Activated T-helper 1 cell treated with anti-CD3 and anti-CD28 coated beads, Interleukin-12 subunit alpha, Interleukin-12 subunit beta, Interleukin-2, Interleukin-4 antibody, amounts not matched to agents 30 ng/mL and 10 ng/mL and 1 ng/mL, durations not matched to agents 14 hours and 24 hours and 36 hours (primary cell): Measurements from ENCODE around the gene ISCA1. TPM values are rescaled to one million over a fixed set of nuclear protein-coding genes. Genes with fewer than 3 reads are reported as not detected.
"Not testable (repeated sequence)": the region's sequence is repeated elsewhere in the genome, so short reads cannot be mapped to it uniquely, and the experiment has no call there.

ENCODE experiments used
- DNase-seq: peaks from one replicate; pipeline ENCODE4 v3.0.0; 2021; ENCODE audit warnings: low spot score
- H3K27ac Mint-ChIP-seq: one replicate; pipeline ENCODE4 v1.8.0; 2021; ENCODE audit warnings: mild to moderate bottlenecking, mixed read lengths
- H3K27me3 Mint-ChIP-seq: one replicate; pipeline ENCODE4 v1.8.0; 2022; ENCODE audit warnings: mild to moderate bottlenecking, moderate library complexity, mixed read lengths; ENCODE audit not compliant: insufficient read depth
- H3K36me3 Mint-ChIP-seq: one replicate; pipeline ENCODE4 v1.8.0; 2021; ENCODE audit warnings: low read depth, mixed read lengths
- H3K4me1 Mint-ChIP-seq: one replicate; pipeline ENCODE4 v1.8.0; 2021; ENCODE audit warnings: low read depth, mixed read lengths
- H3K4me3 Mint-ChIP-seq: one replicate; pipeline ENCODE4 v1.8.0; 2021; ENCODE audit warnings: mild to moderate bottlenecking, moderate library complexity, mixed read lengths
- H3K9me3 Mint-ChIP-seq: one replicate; pipeline ENCODE4 v1.8.0; 2021; ENCODE audit warnings: mixed read lengths
- intact Hi-C: fragments of 100-400 bp; cut with micrococcal nuclease; formaldehyde crosslinking; loops from one replicate; pipeline ENCODE4 v1.15.1; 2024
- total RNA-seq: library from RNA; stranded (reverse); gene quantifications from 2 replicates; pipeline ENCODE4 v1.2.3, GENCODE V29; 2022

Gene ISCA1
- total RNA-seq, 1 donor from 2014 or later = 30.3 TPM

- no peaks in the 10 kb centered on the region for H3K27me3 Mint-ChIP-seq
- H3K9me3 Mint-ChIP-seq = no peaks in the 10 kb centered on the region
- H3K27ac Mint-ChIP-seq = no peak overlapping the region
- DNase-seq = no peak
- peaks cover 64% of the 10 kb centered on the region for H3K36me3 Mint-ChIP-seq
- peaks cover 35% of the 10 kb centered on the region for H3K4me1 Mint-ChIP-seq
- H3K4me3 Mint-ChIP-seq = no peak overlapping the region
- intact Hi-C loops = loop anchor here (2.0 to 5.0 kb wide), 3 partner anchors 15 to 48 kb away; partner anchors contain the start of gene TUT7
Observed at GRCh38 chr9:86304236-86304730, 21.9 kb upstream of the ISCA1 start.

- H3K36me3 Mint-ChIP-seq = peaks cover 68% of the 10 kb centered on the region
- H3K27me3 Mint-ChIP-seq = no peaks in the 10 kb centered on the region
- H3K9me3 Mint-ChIP-seq = no peaks in the 10 kb centered on the region
- DNase-seq = peak; percentile 43
- H3K27ac Mint-ChIP-seq = peak overlapping the region; percentile 71
- intact Hi-C loops = loop anchor here (5.0 kb wide), 2 partner anchors 34 to 49 kb away; partner anchors contain the start of gene TUT7
- H3K4me1 Mint-ChIP-seq = peaks cover 39% of the 10 kb centered on the region
- H3K4me3 Mint-ChIP-seq = peak overlapping the region; percentile 19
Observed at GRCh38 chr9:86303316-86303975, 21.1 kb upstream of the ISCA1 start.

GRCh38 chr9:86301686-86302085 lies 19.3 kb upstream of the ISCA1 start:
- H3K4me3 Mint-ChIP-seq = no peak overlapping the region
- intact Hi-C loops = loop anchor here (5.0 kb wide), 2 partner anchors 36 to 51 kb away; partner anchors contain the start of gene TUT7
- no peak for DNase-seq
- no peaks in the 10 kb centered on the region for H3K9me3 Mint-ChIP-seq
- H3K27me3 Mint-ChIP-seq = no peaks in the 10 kb centered on the region
- H3K27ac Mint-ChIP-seq = no peak overlapping the region
- H3K36me3 Mint-ChIP-seq = peaks cover 72% of the 10 kb centered on the region
- peaks cover 48% of the 10 kb centered on the region for H3K4me1 Mint-ChIP-seq

GRCh38 chr9:86300701-86301100 lies 18.4 kb upstream of the ISCA1 start:
- Mint-ChIP-seq H3K4me3 (no peak overlapping the region), H3K27ac (peak overlapping the region; percentile 12), H3K27me3 (no peaks in the 10 kb centered on the region), H3K9me3 (no peaks in the 10 kb centered on the region), H3K4me1 (peaks cover 52% of the 10 kb centered on the region), H3K36me3 (peaks cover 68% of the 10 kb centered on the region)
- no peak for DNase-seq
- intact Hi-C loops = loop anchor here (5.0 kb wide), 2 partner anchors 37 to 52 kb away; partner anchors contain the start of gene TUT7

GRCh38 chr9:86298873-86299272 lies 16.5 kb upstream of the ISCA1 start:
- H3K27me3 Mint-ChIP-seq = no peaks in the 10 kb centered on the region
- H3K4me3 Mint-ChIP-seq = no peak overlapping the region
- no peak overlapping the region for H3K27ac Mint-ChIP-seq
- H3K4me1 Mint-ChIP-seq = peaks cover 45% of the 10 kb centered on the region
- DNase-seq = no peak
- peaks cover 60% of the 10 kb centered on the region for H3K36me3 Mint-ChIP-seq
- H3K9me3 Mint-ChIP-seq = no peaks in the 10 kb centered on the region
- intact Hi-C loops = no loop called here

GRCh38 chr9:86290341-86290740 lies 8.0 kb upstream of the ISCA1 start:
- H3K27me3 Mint-ChIP-seq, H3K27ac Mint-ChIP-seq, H3K4me1 Mint-ChIP-seq, intact Hi-C loops, DNase-seq, H3K4me3 Mint-ChIP-seq, H3K9me3 Mint-ChIP-seq: not testable (repeated sequence)
- H3K36me3 Mint-ChIP-seq = peaks cover 19% of the 10 kb centered on the region

GRCh38 chr9:86288499-86289198 lies 6.3 kb upstream of the ISCA1 start:
- intact Hi-C loops = no loop called here

GRCh38 chr9:86287013-86287412 lies 4.7 kb upstream of the ISCA1 start:
- DNase-seq = no peak
- Mint-ChIP-seq H3K4me1 (peaks cover 8% of the 10 kb centered on the region), H3K4me3 (no peak overlapping the region), H3K27me3 (no peaks in the 10 kb centered on the region), H3K36me3 (peaks cover 12% of the 10 kb centered on the region), H3K9me3 (no peaks in the 10 kb centered on the region), H3K27ac (no peak overlapping the region)
- intact Hi-C loops = no loop called here

More at GRCh38 chr9:86288499-86289198, 6.3 kb upstream of the ISCA1 start:
- DNase-seq = no peak
- Mint-ChIP-seq H3K4me3 (no peak overlapping the region), H3K4me1 (peaks cover under 1% of the 10 kb centered on the region), H3K27ac (no peak overlapping the region), H3K27me3 (no peaks in the 10 kb centered on the region), H3K36me3 (peaks cover 15% of the 10 kb centered on the region), H3K9me3 (no peaks in the 10 kb centered on the region)

GRCh38 chr9:86286278-86286677 lies 3.9 kb upstream of the ISCA1 start:
- Mint-ChIP-seq H3K9me3 (no peaks in the 10 kb centered on the region), H3K36me3 (peaks cover 14% of the 10 kb centered on the region), H3K4me3 (no peak overlapping the region), H3K27ac (no peak overlapping the region), H3K27me3 (no peaks in the 10 kb centered on the region), H3K4me1 (peaks cover 11% of the 10 kb centered on the region)
- intact Hi-C loops = no loop called here
- DNase-seq = no peak

- DNase-seq = no peak
Observed at GRCh38 chr9:86285261-86285660, 2.9 kb upstream of the ISCA1 start.

GRCh38 chr9:86282979-86283535 lies 719 bp upstream of the ISCA1 start:
- H3K4me1 Mint-ChIP-seq = peaks cover 36% of the 10 kb centered on the region
- peak overlapping the region; percentile 89 for H3K4me3 Mint-ChIP-seq
- intact Hi-C loops = loop anchor here (1.0 to 5.0 kb wide), 5 partner anchors 54 to 342 kb away; partner anchors contain the start of genes NAA35 and TUT7
- H3K27ac Mint-ChIP-seq = peak overlapping the region; percentile 96
- no peaks in the 10 kb centered on the region for H3K9me3 Mint-ChIP-seq
- no peaks in the 10 kb centered on the region for H3K27me3 Mint-ChIP-seq
- no peak for DNase-seq
- peaks cover 25% of the 10 kb centered on the region for H3K36me3 Mint-ChIP-seq

More at GRCh38 chr9:86285261-86285660, 2.9 kb upstream of the ISCA1 start:
- H3K9me3 Mint-ChIP-seq = no peaks in the 10 kb centered on the region
- intact Hi-C loops = no loop called here
- H3K27me3 Mint-ChIP-seq = no peaks in the 10 kb centered on the region
- H3K4me3 Mint-ChIP-seq = no peak overlapping the region
- H3K4me1 Mint-ChIP-seq = peaks cover 20% of the 10 kb centered on the region
- peaks cover 18% of the 10 kb centered on the region for H3K36me3 Mint-ChIP-seq
- no peak overlapping the region for H3K27ac Mint-ChIP-seq

- intact Hi-C loops = loop anchor here (1.0 to 5.0 kb wide), 6 partner anchors 55 to 539 kb away; partner anchors contain the start of genes NAA35 and TUT7
- H3K36me3 Mint-ChIP-seq = peaks cover 19% of the 10 kb centered on the region
- DNase-seq = no peak
- H3K4me3 Mint-ChIP-seq = peak overlapping the region; percentile 89
- H3K9me3 Mint-ChIP-seq = no peaks in the 10 kb centered on the region
- H3K4me1 Mint-ChIP-seq = peaks cover 47% of the 10 kb centered on the region
- H3K27ac Mint-ChIP-seq = peak overlapping the region; percentile 87
- H3K27me3 Mint-ChIP-seq = no peaks in the 10 kb centered on the region
Observed at GRCh38 chr9:86281593-86282076, 703 bp downstream of the ISCA1 start.
